HL-60/S4 treated with phorbol 12-myristate 13-acetate at 8.2 ng/mL for 4 days and 3 days (cell line): ENCODE measurements around the gene C10orf71.

Experiments used
- in situ Hi-C: fragments of 300-500 bp; cut with MboI; formaldehyde crosslinking; loops from 2 replicates; pipeline ENCODE4 v1.15.0; 2022; ENCODE audit warnings: low sequenced_read_pairs

C10orf71 gene

DNA sequence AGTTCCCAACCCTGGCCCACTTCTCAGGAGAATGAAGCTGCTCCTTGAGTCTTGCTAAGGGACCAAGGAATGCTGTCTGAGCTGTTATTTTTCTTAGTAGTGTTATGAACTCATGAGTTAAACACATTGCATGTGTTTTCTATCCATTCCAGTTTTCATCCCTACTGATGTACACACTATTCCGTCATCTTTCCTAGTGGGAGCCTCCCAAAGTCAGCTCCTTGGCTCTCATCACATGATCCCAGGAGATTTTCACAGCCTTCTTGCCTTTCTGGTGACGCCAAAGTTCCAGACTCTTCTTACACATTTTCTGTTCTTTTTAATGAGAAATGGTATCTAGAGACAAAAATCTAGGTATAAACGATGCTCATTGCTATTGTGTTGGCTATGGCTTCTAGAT, 8.4 kb upstream of the C10orf71 start:
- in situ Hi-C loops, result no loop called here

DNA sequence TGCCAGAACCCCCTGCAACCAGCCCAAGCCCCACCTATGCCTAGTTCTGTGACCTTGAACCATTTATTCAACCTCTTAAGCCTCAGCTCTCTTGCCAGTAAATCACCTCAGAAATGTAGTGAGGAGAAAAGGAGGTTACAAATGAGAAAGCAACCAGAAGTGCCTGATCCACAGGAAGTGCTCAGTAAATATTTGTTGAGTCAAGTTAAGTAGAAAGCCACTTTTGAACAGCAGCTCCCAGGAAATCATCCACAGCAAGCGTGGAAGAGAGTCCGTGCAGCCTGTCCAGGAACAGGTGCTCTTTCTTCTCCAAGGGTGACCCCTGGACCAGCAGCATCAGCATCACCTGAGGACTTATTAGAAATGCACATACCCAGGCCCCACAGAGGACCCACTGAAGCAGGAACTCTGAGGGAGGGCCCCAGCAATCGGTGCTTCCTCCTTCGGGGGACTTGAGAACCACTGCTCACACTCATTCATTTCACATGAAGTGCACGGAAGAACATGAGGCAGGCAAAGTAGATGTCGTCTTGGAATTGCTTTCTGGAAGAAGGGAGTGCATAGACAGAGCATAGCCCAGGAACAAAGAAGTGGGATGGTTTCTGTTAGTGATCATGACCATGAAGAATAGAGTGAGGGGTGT, 6.3 kb upstream of the C10orf71 start:
- in situ Hi-C loops, result no loop called here

DNA sequence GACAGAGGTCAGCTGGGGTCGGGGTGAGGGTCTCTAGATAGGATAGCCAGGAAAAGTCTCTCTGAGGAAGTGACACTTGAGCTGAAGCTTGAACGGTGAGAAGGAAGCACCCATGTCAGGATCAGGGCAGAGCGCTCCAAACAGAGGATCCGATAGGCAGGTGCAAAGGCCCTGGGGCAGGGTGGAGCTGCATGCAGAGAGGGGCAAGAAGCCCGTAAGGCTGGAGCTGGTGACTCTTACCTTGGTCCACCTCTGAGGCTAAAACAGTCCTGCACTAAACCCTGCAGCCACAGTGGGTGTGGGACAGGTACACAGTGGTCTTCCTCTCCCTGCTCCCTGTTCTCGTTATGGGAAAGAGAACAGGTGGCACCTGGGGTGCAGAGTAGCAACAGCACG, 5.8 kb upstream of the C10orf71 start:
- in situ Hi-C loops, result no loop called here

- in situ Hi-C loops, result no loop called here
Observed at GRCh38 chr10:49294731-49295130, 4.2 kb upstream of the C10orf71 start.

DNA sequence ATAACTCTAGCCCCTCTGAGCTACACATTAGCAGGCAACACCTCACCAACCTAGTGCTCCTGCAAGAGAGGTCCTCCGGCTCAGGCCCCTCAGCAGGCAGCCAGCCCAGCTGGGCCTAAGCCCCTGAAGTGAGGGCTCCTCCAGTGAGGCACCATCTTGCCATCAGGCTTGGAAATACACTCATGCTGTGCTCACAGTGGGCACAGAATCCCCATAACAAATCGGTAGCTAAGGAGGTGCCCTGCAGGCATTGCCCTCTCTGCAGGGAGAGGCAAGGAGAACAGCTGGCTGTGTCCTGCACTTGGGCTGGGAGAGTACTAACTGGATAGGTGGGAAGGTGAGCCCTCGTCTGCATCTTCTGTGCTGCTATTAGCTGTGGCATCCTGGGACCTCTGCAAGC, 3.7 kb upstream of the C10orf71 start:
- in situ Hi-C loops, result no loop called here

GRCh38 chr10:49296382-49296781, 2.6 kb upstream of the C10orf71 start:
- in situ Hi-C loops, result no loop called here

DNA sequence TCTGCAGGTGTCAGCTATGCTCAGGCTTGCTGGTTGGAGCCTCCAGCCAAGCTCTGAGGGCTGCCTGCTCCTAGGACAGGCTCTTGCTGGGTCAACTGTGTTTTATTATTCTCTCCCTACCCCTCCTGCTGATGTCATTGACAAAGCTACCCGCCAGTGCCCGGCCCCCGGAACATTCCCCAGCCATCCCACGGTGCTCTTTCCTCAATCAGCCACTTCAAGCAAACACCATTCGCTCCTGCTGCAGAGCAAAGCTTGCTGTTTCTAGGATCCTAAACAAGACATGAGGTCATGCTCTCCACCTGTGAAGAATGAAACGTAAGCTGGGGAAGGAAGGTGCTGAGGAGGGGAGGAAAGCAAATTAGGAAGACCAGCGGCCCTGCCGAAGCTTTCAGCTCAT, 2.1 kb upstream of the C10orf71 start:
- in situ Hi-C loops, result no loop called here

- in situ Hi-C loops, result no loop called here
Observed at GRCh38 chr10:49297818-49298670, 926 bp upstream of the C10orf71 start.

DNA sequence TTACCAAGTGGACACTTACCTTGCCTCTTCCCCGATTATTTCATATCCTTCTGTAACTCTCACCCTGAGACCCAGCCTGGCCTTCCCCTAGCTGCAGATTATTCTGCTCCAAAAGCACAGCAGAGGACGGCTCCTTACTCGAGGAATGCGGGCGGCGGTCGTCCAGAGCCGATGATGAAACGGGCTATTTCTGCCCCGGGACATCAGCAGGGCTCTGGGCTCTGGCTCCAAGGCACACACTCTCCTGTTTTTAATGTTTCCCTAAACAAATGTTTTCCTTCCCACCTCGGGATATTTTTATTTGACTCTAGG, 343 bp upstream of the C10orf71 start:
- in situ Hi-C loops, result no loop called here

DNA sequence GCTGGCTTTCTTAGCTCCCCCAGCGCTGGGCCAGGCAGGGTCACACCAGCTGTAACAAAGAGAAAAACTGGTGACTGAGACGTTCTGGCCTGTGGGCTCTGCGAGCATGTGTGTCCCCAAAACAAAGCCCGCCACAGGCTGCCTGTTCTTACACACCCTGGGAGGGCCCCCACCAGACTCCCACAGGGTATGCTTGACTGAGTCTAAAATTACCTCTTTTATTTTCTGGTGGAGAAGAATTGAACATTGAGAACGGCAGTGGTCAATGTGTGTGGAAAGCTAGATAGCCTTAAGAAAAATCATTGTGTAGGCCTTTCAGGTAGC, 808 bp downstream of the C10orf71 start:
- in situ Hi-C loops, result no loop called here

DNA sequence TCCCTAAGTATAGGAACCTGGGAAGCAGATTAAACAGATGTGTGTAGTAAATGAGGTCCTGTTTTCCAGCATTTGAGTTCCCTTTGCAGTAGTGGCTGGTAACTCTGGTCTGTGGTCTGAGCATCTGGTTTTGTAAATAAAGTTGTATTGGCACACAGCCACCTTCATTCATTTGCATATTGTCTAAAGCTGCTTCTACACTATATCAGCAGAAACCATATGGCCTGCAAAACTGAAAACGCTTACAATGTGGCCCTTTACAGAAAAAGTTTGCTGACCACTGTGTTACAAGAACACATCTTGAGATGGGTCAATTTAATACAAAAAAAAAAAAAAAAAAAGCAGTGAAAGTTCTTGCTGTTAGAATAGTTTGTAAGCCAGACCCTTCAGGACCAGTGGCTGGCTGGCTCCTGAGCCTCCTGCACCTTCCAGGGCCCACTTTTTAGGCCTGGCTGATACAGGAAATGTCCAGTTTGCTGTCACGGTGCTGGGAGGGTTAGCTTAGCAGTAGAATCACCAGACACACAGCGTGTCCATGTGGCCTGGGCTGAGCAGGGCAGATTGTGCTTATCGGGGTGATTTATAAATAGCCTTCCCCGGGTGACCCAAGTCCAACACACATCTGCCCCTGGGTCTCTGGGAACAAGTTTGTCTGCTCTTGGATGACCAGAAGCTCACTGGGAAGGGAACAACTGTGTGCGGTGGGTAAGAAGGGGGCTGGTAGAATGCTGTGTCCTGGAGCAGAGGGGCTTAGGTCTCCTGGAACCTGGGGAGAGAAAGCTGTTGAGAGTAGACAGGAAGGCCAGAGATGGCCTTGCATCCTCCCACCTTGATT, 1.4 kb downstream of the C10orf71 start:
- in situ Hi-C loops, result no loop called here

DNA sequence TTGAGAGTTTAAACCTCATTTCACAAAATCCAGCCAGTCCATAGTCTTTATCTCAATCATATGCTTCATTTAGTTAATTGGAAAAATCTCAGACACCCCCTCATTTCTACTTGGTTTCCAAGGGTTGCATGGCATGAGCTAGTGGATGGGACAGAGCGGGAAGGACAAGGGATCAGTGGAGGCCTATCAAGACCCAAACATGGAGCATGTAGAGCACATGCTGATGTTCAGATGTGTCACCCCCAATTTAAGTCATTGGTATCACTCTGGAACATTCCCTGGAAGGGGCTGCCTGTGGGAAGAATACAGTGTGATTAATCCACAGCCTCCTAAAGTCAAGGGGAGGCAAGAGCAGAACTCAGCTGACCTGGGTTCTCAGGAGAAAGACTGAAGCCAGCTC, 2.3 kb downstream of the C10orf71 start:
- in situ Hi-C loops, result no loop called here

- in situ Hi-C loops, result no loop called here
Observed at GRCh38 chr10:49302088-49302487, 3.1 kb downstream of the C10orf71 start.

DNA sequence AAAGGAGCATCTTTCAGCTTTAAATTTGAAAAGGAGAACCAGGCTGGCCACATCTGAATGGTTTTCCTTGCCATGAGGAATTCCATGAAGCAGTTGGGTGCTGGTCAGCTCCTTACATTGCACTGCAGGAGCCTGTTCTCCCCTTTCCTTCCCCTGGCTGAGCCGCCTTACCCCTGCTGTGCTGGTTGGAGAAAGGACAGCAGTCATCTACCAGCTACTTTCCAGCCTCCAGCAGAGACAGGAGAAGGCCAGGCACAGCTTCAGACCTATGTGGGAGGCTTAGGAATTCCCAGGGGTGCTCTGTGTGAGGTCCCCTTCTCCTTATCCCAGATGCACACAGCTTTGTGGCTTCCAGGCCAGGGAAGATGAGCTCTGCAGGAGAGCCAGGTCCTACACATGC, 4.7 kb downstream of the C10orf71 start:
- in situ Hi-C loops, result no loop called here

DNA sequence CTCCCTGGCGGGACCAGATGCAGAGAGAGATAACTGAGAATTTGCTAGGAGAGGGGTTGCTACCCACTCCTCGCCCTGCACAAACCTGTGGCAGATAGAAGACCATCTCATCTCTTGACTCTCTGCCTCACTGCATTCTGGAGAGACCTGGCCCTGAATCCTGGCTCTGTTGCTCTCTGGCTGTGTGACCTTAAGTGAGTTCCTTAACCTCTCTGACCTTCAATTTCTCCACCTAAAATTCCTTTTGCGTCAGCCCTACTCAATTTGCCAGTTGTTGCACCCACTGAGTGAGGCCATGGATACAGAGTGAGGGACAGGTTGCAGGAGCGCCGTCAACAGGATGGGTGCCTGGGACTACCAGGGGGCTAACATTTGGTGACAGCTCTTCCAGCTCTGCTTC, 5.2 kb downstream of the C10orf71 start:
- in situ Hi-C loops, result no loop called here

GRCh38 chr10:49307921-49308320, 9.0 kb downstream of the C10orf71 start:
- in situ Hi-C loops, result no loop called here

DNA sequence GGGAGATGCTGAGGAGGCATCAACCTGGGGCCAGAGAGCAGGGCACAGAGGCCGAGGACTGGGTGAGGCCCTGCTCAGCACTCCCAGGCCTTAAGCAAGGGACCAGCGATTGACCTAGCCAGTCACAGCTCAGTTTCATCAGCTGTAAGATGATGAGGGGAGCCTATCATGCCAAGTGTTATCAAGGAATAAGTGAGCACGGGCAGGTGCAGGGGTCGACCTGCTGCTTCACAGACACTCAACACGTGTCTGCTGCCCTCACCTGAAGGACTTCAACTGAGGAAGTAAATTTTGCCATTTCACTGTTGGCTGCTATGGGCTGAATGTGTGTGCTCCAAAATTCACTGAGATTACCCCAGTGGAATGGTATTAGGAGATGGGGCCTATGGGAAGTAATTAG, 9.9 kb downstream of the C10orf71 start:
- in situ Hi-C loops, result no loop called here

DNA sequence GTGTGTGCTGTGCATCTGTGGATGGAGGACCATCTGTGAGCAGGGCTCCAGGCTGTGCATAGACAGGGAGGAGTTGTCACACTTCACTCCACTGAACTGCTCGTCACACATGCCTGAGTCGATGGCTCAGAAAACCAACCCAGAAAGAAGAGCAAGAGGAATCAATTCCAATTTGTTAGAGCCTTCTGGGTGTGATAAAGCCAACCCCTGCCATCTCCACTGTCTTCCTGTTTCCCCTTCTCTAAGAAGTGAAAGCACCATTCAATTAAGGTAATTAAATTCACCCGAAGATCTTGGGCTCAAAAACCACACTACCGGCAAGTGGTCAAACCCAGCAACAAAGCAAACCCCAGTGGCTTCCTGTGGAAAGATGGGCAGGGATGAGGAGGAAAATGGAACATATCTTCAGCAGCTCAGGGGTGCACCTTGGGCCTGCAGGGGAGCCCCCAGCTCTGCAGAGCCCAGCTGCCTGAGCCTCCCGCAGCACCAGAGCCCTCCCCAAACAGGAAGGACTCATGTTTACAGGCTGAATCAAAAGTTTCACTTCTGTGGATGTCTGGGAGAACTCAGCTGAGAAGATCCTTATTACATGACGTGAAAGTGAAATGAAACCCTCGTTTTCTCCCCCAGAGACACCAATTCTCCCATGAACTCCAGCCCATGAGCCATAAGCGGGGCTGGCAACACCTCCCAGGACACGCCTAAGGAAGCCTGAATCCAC, 10.9 kb downstream of the C10orf71 start:
- in situ Hi-C loops, result no loop called here

DNA sequence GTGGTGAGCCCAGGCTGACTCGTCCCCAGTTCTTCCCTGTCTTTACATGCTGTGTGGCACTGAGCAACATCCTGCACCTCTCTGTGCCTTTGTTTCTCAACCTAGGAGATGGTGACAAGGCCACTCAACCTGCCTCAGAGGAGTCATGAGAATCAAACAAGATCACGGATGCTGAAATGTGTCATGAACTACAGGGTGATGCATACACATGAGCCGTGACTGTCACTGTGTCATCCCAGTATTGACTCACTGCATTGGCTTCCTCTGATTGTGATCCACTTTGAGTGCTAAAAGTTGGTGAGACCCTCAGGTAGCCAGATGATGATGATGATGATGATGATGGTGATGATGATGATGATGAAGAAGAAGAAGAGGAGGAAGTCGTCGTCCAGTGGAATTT, 11.5 kb downstream of the C10orf71 start:
- in situ Hi-C loops, result no loop called here

DNA sequence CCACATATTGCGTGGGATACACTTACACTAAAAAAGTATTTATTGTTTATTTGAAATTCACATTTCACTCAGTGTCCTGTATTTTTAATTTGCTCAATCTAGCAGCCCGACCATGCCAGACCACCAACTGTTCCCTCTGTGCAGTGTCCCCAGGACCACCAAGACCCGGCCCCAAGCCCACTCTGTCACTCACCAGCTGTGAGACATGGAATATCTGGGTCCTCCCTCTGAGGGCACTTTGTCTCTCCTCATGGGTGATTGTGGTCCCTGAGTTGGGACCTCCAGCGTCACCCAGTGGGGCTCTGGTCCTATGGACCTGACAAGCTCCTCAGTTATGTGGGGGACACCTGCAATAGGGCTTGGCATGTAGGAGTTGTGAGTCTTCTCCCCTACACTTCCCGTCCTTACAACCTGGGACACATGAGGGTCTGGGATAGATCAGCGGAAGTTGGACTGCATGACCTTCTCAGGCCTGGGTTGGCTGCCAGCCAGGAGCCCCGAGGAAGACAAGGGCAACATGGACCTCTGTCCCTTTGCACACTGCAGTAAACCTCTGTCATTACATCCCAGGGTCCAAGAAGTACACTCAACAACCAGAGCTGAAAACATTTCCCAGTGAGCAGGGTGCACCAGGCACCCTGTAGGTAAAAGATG, 12.1 kb downstream of the C10orf71 start:
- in situ Hi-C loops, result no loop called here
